GM10248 (cell line): Measurements from ENCODE around the gene KCNQ4.

ENCODE experiments used
- CTCF ChIA-PET: fragments of 300-600 bp; sonication (Branson Sonifier 250); formaldehyde crosslinking; extraction: SDS; loops from one replicate; lab custom pipeline; 2021; ENCODE audit warnings: antibody characterized with exemption; lab: Yijun Ruan, JAX
- POLR2A ChIA-PET: fragments of 350-650 bp; sonication (Branson Sonifier 250); formaldehyde crosslinking; extraction: SDS; loops from one replicate; lab custom pipeline; 2020; ENCODE audit warnings: antibody characterized with exemption; lab: Yijun Ruan, JAX
- DNase-seq: peaks from one replicate; pipeline ENCODE4 v3.0.0; 2012; ENCODE audit errors: extremely low spot score
- TF ChIP-seq, protein P1 (sequence below): IDR thresholded peaks from 2 replicates; pipeline ENCODE4 v1.5.1; 2012; ENCODE audit warnings: mild to moderate bottlenecking, low read depth; ENCODE audit errors: extremely low read depth, missing control alignments, control extremely low read depth

KCNQ4 gene

DNA sequence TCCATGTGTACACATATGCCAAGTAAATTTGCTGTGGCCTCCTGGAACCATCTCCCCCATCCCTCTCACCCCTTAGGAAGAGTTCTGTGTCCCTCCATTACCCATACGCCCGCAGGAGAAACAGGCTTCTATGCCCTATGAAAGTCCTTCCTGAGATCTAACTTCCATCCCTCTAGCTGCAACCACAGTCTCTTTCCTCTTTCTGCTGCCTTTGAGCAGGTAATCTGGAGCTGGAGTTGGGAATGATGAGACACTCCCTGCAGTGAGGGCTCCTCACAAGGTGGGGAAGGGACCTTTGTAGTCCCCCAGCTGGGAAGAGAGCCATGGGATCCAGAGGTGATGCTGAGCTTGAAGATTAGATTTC lies 2.0 kb upstream of the KCNQ4 start:
- no peak for DNase-seq
- TF ChIP-seq, protein P1, sequence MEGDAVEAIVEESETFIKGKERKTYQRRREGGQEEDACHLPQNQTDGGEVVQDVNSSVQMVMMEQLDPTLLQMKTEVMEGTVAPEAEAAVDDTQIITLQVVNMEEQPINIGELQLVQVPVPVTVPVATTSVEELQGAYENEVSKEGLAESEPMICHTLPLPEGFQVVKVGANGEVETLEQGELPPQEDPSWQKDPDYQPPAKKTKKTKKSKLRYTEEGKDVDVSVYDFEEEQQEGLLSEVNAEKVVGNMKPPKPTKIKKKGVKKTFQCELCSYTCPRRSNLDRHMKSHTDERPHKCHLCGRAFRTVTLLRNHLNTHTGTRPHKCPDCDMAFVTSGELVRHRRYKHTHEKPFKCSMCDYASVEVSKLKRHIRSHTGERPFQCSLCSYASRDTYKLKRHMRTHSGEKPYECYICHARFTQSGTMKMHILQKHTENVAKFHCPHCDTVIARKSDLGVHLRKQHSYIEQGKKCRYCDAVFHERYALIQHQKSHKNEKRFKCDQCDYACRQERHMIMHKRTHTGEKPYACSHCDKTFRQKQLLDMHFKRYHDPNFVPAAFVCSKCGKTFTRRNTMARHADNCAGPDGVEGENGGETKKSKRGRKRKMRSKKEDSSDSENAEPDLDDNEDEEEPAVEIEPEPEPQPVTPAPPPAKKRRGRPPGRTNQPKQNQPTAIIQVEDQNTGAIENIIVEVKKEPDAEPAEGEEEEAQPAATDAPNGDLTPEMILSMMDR, result no peak
- POLR2A ChIA-PET, result no interaction called here
- CTCF ChIA-PET, result interaction anchor here (1.4 to 2.2 kb wide), 4 partner anchors 8 to 14 kb away, joined by 3 to 19 read pairs (median 6); no protein-coding TSS in a partner anchor

DNA sequence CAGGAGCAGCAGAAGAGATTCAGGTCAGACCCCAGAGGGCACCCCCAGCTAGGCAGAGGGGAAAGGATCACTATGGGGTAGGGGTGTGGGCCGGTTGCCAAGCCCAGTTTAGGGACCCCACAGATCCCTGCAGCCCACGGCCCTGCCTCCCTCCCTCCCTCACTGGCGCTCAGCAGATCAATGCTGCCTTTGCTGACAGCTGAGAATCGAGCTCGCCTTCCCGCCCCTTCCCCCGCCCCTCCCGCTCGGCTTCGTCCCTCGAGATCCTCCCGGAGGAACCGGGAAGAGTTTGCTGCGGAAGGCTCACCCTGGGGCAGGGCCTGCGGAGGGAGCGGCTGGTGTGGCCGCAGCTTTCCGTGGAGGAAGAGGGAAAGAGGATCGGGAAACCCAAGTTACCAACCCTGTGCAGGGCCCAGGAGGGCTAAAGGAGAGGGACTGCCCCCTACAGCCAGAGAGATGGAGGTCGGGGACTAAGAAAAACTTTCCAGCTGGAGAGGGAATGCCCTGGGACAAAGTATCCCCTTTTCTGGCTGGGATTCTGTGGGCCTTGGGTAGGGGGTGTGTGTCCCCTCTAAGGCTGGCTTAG lies 1.1 kb upstream of the KCNQ4 start:
- TF ChIP-seq, protein P1, result no peak
- no peak for DNase-seq
- ChIA-PET POLR2A (no interaction called here), CTCF (interaction anchor here (0.9 to 2.2 kb wide), 6 partner anchors 8 to 170 kb away, joined by 3 to 19 read pairs (median 6); no protein-coding TSS in a partner anchor)

DNA sequence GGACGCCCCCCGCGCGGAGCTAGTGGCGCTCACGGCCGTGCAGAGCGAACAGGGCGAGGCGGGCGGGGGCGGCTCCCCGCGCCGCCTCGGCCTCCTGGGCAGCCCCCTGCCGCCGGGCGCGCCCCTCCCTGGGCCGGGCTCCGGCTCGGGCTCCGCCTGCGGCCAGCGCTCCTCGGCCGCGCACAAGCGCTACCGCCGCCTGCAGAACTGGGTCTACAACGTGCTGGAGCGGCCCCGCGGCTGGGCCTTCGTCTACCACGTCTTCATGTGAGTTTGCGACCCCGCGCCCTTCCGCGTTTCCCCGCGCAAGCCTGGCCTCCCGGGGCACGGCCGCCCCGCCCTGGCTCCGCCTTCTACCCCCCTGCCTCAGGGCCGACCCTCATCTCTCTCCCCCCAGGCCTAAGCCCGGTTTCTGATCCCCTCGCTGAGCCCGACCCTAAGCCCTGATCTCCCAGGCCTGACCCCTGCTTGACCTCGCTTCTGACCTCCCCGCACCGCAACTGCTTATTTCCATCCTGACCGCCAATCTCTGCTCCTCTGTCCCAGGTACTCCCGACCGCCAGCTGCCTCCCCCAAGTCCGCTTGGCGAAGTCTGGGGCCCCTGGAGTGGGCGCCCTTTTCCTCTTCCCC lies 669 bp downstream of the KCNQ4 start:
- ChIA-PET CTCF (interaction anchor here (7.9 kb wide), 1 partner anchor 10 kb away, joined by 77 read pairs; no protein-coding TSS in a partner anchor), POLR2A (no interaction called here)
- TF ChIP-seq, protein P1, result no peak
- no peak for DNase-seq

DNA sequence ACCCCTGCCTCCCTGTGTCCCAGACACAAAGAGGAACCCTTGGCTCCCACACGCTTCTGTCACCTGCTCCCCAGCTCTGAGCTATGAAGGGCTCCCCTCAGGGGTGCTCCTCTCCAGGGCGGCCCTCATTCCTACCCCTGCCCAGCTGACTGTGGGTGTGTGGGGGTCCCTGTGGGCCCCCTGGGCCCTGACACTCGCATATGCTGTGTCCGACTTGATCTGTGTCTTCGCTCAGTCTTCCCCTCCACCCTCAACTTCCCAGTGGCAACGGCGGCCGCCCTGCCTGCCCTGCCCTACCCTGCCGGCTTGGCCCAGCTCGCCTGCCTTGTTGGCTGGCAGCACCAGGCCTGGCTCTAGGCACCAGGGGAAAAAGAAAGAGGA lies 1.2 kb downstream of the KCNQ4 start:
- TF ChIP-seq, protein P1, result no peak
- POLR2A ChIA-PET, result no interaction called here
- CTCF ChIA-PET, result interaction anchor here (7.9 kb wide), 1 partner anchor 10 kb away, joined by 77 read pairs; no protein-coding TSS in a partner anchor
- DNase-seq, result no peak

DNA sequence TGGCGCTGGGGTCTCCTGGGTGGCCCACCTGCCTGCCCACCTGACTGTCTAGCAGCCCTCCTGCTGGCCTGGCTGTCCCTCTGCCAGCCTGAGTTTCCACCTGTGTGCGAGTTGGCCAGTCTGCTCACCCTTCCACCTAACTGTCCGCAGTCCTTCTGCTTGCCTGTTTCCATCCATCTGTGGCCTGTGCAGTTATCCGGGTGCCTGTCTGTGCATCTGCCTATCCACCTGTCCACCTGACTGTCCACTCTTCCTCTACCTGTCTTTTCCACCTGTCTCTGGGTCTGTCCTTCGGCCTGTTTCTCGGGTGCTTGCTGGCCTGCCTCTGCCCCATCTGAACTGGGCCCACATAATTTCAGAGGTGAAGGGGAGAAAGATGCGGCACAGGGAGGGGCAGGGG lies 1.9 kb downstream of the KCNQ4 start:
- POLR2A ChIA-PET, result no interaction called here
- no peak for DNase-seq
- CTCF ChIA-PET, result interaction anchor here (7.9 kb wide), 1 partner anchor 11 kb away, joined by 77 read pairs; no protein-coding TSS in a partner anchor
- TF ChIP-seq, protein P1, result no peak

DNA sequence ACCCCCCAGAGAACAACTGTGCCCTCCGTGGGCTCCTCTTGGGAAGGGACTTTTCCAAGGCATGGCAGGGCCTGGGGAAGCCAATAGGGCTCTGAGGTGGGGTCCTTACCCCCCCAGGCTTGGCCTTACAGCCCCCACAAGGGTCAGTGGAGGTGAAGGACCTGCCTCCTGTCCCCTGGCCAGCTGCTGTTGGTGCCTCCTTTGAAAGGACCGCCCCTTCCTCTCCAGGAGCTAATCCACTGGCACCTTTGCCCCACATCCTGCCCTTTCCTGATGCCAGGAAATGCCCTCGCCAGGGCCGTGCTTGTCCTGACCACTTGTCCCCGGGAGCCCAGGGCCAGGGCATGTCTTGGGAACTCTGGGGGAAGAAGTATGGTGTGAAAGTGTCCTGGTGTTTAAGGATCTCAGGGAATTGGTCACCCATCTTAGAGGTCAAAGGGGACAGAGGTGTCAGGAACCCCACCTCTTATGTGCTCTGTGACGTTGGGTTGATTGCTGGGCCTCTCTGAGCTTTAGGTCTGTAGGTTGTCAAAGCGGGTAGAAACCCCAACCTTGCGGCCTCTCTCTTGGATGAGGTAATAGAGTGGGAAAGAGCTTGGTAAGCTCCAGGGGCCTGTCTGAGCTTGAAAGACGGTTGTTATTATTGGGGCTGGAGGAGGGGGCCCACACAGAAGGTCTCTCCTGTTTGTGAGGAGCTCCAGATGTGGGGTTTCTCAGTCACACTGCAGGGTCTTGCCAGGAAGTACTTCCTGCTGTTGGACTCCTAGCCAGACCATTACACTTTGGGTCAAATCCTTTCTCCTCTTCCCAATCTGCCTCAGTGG lies 2.8 kb downstream of the KCNQ4 start:
- TF ChIP-seq, protein P1, result no peak
- DNase-seq, result no peak
- ChIA-PET POLR2A (no interaction called here), CTCF (interaction anchor here (1.1 to 7.9 kb wide), 4 partner anchors 11 to 62 kb away, joined by 3 to 77 read pairs (median 3); no protein-coding TSS in a partner anchor)
